RPMI7951 (cell line): ENCODE data around the gene CRAT. TPM values are rescaled to one million over a fixed set of nuclear protein-coding genes. Genes with fewer than 3 reads are reported as not detected.

Experiments used
- DNase-seq: peaks from one replicate; pipeline ENCODE4 v3.0.0-alpha.2; 2012; ENCODE audit warnings: low read depth
- total RNA-seq: library from RNA; depleted of rRNA; stranded (reverse); fragments of >200 nt; shearing (Covaris generic); gene quantifications from 2 replicates; pipeline ENCODE4 v1.2.3, GENCODE V29; 2014

CRAT gene
- total RNA-seq, 1 experiment from 2014 or later: 29.9 TPM

DNA sequence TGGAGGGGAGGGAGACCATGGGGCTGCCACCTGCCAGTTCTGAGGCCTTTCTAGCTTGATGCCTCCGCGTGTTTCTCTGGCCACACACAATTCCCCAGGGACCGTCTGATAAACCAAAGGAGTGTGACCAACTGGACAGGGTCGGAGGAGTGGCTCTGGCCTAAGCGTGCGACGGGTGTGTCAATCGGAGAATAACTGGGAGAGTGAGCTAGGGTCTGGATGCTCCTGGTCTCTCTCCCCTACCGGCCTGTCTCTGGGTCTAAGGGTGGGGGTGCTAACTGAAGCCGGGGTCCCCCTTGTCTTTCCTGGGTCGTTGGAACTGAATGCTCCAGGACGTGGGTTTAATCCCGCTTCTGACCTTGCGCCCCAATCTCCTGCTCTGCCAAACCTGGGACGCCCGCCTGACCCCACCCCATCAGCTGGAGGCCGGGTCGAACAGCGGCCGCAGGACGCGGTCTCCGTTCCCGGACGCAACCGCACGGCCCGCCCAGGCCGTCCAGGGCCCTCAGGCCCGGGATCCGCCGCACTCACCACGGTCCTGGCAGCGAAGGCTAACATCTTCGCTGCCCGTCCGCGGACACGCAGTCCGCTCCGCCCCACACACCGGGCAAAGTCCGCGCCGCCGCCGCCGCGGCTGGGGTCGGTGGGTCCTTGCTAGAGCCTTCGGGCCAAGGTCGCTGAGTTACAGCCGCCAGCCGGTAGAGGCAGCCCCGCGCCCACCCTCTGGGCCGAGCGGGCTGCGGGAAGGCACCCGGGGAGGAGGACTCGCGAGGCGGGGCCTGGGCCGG is 447 bp downstream of the CRAT start:
- peak; percentile 55 for DNase-seq

- DNase-seq: peak; percentile 24
These were observed 1.1 kb downstream of the CRAT start for GRCh38 chr9:129109537-129109903.

- no peak for DNase-seq
These were observed 1.6 kb downstream of the CRAT start for GRCh38 chr9:129108805-129109536.

- DNase-seq: no peak
These were observed 2.3 kb downstream of the CRAT start for GRCh38 chr9:129108083-129108804.

GRCh38 chr9:129107651-129108050 is 2.9 kb downstream of the CRAT start:
- no peak for DNase-seq

GRCh38 chr9:129105857-129106694 is 4.5 kb downstream of the CRAT start:
- no peak for DNase-seq

GRCh38 chr9:129104051-129104450 is 6.5 kb downstream of the CRAT start:
- no peak for DNase-seq

GRCh38 chr9:129103595-129103965 is 7.0 kb downstream of the CRAT start:
- DNase-seq: no peak

GRCh38 chr9:129102791-129103594 is 7.6 kb downstream of the CRAT start:
- peak; percentile 49 for DNase-seq

GRCh38 chr9:129102095-129102525 is 8.5 kb downstream of the CRAT start:
- DNase-seq: no peak

GRCh38 chr9:129101279-129101678 is 9.3 kb downstream of the CRAT start:
- no peak for DNase-seq

- no peak for DNase-seq
These were observed 10.0 kb downstream of the CRAT start for GRCh38 chr9:129100383-129101169.

- no peak for DNase-seq
These were observed 12.3 kb downstream of the CRAT start for GRCh38 chr9:129098328-129098727.

- DNase-seq: no peak
These were observed 12.8 kb downstream of the CRAT start for GRCh38 chr9:129097671-129098306.

DNA sequence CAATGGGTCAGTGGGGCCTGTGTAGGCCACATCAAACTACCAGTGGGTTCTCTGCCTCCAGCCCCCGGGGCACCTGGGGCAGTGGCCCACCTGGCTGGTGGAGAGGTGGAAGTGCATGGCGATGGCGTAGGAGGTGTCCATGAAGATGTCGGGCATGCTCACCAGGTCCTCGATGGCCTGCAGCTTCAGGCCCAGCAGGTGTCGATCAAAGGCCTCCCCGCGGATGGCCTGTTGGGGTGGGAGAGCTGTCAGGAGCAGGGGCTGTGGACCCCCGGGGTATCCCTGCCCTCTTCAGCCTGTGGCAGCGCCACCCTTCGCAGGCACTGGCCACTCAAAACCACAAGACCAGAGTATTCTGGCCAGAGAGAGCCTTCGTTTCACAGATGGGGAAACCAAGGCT is 14.7 kb downstream of the CRAT start:
- DNase-seq: no peak

DNA sequence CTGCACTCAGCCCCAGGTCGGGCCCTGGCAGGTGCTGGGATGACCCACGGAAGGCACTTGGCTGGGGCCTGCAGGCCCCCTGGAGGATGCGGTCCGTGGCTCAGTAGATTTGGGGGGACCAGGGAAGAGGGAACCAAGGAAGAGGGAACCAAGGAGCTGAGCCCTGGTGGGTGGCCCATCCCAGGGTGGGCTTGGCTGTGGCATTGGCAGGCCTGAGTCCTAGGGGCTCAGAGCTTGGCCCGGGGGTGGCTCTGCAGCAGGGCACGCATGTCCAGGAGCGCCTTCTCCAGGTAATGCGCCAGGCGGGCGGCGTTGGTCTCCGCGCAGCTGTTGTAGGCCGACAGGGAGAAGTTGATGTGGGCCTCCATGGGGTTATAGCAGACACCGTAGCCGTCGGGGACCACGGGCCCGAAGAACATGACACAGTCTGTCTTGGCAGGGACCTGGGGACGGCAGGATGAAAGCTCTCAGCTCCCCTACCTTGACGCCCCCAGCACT is 15.4 kb downstream of the CRAT start:
- no peak for DNase-seq

- DNase-seq: no peak
These were observed 16.0 kb downstream of the CRAT start for GRCh38 chr9:129094387-129095169.

DNA sequence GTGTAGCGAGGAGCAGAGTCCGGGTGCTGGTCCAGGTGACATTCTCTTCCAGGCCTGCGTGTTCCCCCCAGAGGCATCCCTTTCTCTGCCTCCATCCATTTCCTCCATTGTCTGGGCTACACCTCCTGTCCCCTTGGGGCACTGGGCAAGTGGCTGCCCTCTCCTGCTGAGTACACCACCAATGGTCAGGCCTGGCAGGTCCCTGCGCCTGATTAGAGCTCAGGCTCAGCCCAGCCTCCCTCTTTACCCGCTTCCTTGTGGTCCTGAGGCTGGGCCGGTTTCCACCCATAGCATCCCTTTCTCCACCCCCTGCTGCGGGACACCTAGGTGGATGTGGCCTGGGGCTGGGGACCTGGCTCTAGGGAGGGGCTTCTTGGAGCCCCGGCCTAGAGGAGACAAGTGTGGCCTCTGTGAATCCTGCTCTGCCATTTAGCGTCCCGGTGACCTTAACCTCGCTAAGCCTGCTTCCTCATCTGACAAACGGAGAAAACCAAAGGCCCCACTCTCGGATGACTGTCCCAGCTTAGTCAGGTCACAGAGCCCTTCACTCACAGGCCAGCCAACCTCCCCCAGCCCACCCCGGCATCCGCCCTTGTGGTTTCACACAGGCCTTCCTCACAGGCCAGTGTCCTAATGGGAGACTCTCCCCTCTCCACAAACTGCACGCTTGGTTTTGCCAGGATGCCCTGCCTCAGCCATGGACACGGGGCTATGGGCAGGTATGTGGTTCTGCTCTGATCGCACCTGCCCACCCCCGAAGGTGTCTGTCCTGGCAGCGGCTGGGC is 16.8 kb downstream of the CRAT start:
- no peak for DNase-seq
